H7 (cell line): Measurements from ENCODE around the gene TNP1. TPM values are rescaled to one million over a fixed set of nuclear protein-coding genes. Genes with fewer than 3 reads are reported as not detected.

ENCODE experiments used
- DNase-seq: peaks from one replicate; pipeline ENCODE4 v3.0.0; 2012
- H3K27me3 ChIP-seq: 2 replicates; pipeline ENCODE4 v1.6.0; 2011; ENCODE audit warnings: mild to moderate bottlenecking, low read length; ENCODE audit not compliant: control insufficient read depth, insufficient read depth
- H3K36me3 ChIP-seq: replicated peaks from 2 replicates; pipeline ENCODE4 v1.5.1; 2011; ENCODE audit warnings: low read length; ENCODE audit not compliant: control insufficient read depth, insufficient read depth
- H3K4me3 ChIP-seq: 2 replicates; pipeline ENCODE4 v1.5.1; 2011; ENCODE audit warnings: low read depth, mild to moderate bottlenecking, control low read depth, low read length, moderate library complexity; ENCODE audit not compliant: insufficient read depth
- total RNA-seq: library from RNA; depleted of rRNA; stranded (reverse); fragments of >200 nt; shearing (Covaris generic); gene quantifications from 2 replicates; pipeline ENCODE4 v1.2.3, GENCODE V29; 2014

The TNP1 gene
- total RNA-seq, 1 experiment from 2014 or later = not detected

DNA sequence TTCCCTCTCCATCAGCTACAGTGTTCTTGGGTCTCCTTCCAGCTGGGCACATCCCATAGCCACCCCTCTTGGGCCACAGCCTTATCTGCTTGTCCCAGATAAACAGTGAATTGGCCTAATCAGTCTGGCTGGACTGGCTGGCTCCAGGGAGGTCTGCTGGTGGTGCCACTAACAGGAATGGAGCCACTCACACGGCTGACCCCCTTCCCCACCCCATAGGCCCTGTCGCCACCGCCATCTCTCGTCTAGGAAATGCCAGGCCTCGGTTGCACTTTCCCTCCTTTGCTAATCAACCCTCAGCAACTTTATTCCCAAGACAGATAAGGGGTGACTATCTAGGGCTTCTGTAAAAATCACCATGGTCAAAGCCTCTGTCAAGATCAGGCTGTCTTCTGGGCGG, 23.0 kb upstream of the TNP1 start:
- DNase-seq = no peak
- no peaks in the 10 kb centered on the region for H3K27me3 ChIP-seq
- H3K4me3 ChIP-seq = no peak overlapping the region
- no peaks in the 10 kb centered on the region for H3K36me3 ChIP-seq

DNA sequence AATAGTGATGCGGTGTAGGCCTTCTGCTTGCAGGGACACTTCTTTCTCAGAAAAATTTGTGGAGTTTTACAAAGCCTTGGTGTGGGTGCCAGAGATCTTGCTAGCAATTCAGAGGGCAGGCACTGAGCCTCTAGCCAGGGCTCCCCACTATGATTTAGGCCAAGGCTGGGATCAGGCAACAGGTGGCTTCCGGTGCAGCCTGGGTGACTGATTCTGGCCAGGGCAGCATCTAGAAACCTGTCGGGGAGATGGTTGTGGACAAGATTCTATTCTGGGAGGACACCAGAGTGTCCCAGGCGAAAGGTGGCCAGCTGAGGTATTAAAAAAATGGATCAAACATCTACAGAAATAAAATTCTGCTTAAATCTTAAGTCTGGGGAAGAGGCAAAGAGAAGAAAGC, 21.5 kb upstream of the TNP1 start:
- H3K27me3 ChIP-seq = no peaks in the 10 kb centered on the region
- no peaks in the 10 kb centered on the region for H3K36me3 ChIP-seq
- no peak overlapping the region for H3K4me3 ChIP-seq
- DNase-seq = no peak

DNA sequence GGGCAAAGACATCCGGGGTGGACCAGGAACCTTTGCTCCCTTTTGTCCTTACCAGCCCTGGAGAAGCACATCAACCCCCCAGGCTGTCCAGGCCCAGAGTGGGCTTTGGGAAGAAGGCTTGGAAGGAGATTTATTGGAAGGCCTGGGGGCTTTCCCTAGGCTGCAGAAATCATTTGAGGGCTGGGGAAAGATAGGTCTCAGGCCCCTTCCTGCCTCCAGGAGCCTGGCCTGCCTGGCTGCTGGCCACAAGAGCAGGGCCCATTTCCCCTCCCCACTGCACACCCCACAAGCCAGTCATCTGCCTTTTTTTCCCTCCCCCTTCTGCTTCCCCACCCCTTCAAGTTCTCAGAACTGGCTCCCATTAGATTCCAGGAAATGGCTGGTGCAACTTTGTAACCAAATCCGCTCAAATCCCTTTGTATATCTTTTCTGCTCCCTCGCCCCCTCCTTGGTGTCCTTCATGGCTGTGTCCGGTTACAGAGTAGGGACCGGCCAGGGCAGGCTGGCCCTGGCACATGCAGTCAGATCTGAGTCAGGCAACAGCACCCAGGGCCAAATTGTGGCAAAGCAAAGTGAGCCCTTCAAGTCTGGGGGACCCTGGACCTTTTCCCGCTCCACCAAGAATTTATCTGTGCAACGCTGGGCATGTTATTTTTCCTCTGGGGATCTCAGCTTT, 20.8 kb upstream of the TNP1 start:
- no peak for DNase-seq
- Histone ChIP-seq H3K36me3 (no peaks in the 10 kb centered on the region), H3K27me3 (no peaks in the 10 kb centered on the region), H3K4me3 (no peak overlapping the region)

DNA sequence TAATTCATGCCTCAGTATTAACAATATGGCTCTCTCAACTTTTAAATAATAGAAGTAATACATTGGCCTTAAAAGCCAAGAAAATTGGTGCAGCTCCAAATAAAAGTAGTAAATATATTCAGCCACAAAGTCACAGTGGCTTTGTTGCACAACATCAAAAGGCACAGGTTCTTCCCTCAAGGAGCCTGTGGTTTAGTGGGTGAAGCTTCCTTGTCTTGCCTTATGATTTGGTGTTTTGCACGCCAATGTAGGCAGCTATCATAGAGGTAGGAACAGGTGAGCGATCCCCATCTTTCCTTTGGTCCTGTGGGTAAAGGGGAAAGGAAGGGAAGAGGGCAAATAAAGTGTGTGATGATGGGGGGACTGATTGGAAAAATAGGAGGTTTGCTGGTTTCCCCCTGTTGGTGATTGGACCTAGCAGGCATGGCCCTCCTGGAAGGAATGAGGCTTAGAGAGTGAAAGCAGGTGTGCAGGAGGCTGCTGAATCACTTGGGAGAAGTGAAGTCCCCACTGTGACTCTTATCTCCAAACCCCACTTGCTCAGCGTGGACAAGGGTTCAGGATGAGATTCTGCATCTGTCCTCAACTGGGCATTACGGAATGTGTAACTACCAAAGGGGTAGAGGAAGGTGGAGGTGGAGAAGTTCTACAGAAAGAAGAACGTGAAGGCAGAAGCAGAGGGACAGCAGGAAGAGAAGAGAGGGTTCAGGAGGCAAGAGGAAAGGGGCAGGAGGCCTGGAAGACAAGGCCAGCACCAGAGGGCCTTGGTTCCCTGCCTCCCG, 20.1 kb upstream of the TNP1 start:
- Histone ChIP-seq H3K27me3 (no peaks in the 10 kb centered on the region), H3K36me3 (no peaks in the 10 kb centered on the region), H3K4me3 (no peak overlapping the region)
- DNase-seq = no peak

DNA sequence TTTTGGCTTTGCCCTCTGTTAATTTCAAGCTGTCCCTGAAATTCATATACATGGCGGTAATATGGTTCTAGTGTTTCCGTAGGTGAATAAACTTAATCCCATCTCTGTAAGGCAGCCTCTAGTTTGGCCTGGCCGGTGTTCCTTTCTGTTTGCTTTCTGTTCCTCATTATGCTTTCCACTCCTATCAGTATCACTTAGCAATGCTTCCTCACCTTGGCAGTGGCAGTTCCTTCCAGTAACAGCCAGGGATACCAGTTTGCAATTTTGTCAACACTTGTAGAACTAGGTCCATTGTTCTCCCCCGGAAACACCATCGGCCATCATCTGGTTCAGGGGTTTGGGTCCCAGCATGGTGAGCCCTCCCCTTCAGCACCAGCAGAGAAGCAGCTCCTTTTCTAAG, 18.2 kb upstream of the TNP1 start:
- H3K36me3 ChIP-seq = no peaks in the 10 kb centered on the region
- H3K4me3 ChIP-seq = no peak overlapping the region
- DNase-seq = no peak
- H3K27me3 ChIP-seq = no peaks in the 10 kb centered on the region

DNA sequence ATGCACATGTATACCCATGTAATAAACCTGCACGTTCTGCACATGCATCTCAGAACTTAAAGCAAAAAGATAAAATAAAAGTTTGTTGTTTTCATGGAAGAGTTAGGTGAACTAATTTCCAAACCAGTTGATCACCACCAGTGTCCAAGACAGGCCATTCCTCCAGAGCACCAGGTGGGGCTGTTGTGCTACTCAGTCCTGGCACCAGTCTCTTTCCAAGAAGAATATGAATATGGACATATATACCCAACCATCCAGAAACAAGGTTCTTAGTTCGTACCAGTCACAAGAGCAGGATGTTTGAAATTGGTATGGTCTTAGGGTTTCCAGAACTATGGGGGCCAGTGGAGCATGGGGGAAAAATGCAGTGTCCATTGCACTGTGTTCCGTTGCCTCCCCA, 17.2 kb upstream of the TNP1 start:
- DNase-seq = no peak
- Histone ChIP-seq H3K36me3 (no peaks in the 10 kb centered on the region), H3K27me3 (no peaks in the 10 kb centered on the region), H3K4me3 (no peak overlapping the region)

DNA sequence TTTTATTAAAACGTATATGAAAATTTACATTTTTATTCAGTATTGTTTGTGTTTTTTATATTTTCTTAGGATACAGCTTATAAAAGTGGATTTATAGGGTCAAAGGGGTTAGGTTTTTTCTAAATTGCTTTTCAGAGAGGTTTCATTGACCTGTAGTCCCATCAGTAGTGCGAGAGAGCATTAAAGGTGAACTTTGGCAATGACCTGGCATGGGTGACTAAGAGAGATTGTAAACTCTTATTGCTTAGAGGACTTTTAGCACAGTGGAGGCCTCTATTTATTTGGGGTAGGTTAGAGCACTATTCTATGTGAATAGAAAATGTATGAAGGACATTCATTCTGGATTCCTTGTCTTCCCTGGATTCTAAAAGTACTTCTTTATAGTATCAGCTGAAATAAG, 16.0 kb upstream of the TNP1 start:
- Histone ChIP-seq H3K27me3 (no peaks in the 10 kb centered on the region), H3K36me3 (no peaks in the 10 kb centered on the region), H3K4me3 (no peak overlapping the region)
- no peak for DNase-seq

DNA sequence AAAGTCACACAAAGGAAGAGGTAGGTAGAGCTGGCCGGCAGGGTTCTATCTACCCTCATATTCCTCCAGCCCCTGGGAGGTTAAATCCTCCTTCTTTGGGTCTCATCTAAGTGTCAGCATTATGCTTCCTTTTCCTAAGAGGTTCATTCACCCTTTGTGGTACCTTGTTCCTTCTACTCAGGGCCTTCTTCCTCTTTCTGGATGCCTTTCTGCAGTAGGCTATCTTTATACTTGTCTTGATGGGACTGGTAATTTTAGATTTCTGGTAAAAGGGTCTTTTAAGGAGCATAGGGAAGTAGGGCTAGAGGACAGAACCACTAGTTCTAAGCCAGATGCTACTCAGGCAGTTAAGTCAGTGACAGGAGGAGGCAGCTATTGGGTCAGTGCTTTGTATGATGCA, 13.7 kb upstream of the TNP1 start:
- Histone ChIP-seq H3K4me3 (no peak overlapping the region), H3K36me3 (no peaks in the 10 kb centered on the region), H3K27me3 (no peaks in the 10 kb centered on the region)
- DNase-seq = no peak

DNA sequence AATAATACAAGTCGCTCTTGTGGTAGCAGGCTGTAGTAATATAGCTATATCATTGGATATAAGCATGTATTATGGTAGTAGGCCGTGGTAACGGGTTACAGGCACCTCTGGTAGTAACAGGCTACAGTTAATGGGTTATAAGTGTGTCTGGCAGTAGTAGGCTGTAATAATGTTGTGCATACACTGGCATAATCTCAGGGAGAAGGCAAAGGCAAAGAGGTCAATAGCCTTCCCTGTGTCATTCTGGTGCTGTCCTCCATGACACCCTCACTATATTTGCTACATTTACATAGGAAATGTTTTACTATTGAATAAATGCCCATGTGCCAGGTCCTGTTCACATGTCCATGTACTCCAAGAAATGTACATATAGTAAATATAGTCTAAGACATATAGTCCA, 12.8 kb upstream of the TNP1 start:
- no peak overlapping the region for H3K4me3 ChIP-seq
- H3K27me3 ChIP-seq = no peaks in the 10 kb centered on the region
- DNase-seq = no peak
- H3K36me3 ChIP-seq = no peaks in the 10 kb centered on the region

DNA sequence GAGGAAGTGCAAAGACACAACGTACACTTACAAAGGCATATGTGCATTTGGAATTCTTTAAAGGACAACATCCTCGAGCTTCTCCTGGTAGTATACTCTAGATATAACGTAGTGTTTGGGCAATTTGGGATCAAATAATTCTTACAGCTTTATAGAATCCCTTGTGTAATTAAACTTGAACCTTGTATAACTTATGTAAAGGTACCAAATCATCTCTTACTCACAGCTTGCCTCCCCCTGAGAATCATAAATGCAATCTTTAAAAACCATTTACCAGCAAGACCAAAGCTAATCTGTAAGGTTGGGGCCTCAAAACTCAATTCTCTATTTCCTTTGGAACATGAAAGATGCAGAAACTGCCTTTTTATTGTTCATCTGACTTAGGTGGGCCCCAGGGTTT, 12.2 kb upstream of the TNP1 start:
- no peaks in the 10 kb centered on the region for H3K36me3 ChIP-seq
- no peak overlapping the region for H3K4me3 ChIP-seq
- no peaks in the 10 kb centered on the region for H3K27me3 ChIP-seq
- no peak for DNase-seq

DNA sequence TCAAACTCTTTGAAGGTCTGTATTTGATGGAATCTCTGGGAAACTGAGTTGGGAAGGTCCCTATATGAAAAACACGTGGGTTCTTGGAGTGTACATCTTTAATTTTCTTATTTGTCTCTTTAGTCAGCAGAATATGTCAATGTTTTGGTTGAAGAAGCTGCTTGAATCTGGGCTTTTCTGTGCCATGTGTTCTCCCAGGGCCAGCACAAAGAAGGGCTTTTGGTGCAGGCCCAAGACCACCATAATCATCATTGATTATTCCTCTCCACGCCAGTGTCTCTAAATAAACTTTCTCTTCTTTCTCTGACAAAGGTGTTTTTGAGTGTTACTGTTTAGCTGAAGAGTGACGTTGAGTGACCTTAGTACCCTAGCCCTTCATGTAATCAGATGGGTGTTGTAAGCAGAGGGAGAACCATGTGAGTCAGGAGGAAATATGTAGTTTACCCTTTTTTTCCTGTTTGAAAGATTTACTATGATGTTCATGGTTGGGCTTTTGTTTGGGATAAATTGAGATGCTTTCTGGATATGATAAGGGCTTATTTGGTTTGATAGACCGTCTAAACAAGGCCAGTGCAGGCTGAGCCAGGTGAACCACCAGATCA, 11.6 kb upstream of the TNP1 start:
- no peak for DNase-seq
- no peaks in the 10 kb centered on the region for H3K27me3 ChIP-seq
- no peak overlapping the region for H3K4me3 ChIP-seq
- no peaks in the 10 kb centered on the region for H3K36me3 ChIP-seq

DNA sequence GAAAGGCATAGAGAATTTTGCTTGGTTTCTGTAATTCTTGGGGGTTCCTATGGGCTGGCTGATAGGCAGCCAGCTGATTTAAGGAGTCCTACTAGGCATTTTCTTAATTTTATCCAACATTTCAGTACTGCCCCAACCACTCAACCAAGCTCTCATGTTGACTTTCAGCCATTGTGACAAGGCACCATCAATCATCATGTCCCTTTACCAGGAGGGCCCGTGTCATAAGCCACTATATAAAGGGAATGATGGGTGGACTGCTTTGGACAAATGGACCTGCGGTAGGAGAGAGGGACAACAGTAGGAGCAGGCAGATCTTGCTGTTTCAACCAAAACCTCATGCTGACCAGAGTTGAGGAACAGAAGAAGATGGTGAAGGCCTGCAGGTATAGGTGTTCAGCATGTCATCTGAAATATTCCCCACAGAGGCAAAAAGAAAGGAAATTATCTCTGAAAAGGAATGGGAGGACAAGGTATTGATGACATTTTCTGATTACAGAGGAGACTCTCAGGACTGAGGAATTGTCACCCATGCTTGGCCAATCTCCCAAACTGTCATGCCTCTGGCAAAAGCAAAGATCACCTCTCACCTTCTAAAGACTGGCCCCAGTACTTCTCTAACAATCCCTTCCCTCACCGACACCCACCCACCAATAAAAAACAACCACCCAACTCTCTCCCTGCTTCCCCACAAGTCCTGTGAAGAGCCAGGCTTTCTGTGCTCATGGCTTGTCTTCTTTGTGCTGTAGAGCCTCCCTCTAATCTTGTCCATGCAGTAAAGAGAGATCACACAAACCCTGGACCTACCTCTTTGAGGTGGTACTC, 10.9 kb upstream of the TNP1 start:
- DNase-seq = no peak
- Histone ChIP-seq H3K36me3 (no peaks in the 10 kb centered on the region), H3K27me3 (no peaks in the 10 kb centered on the region), H3K4me3 (no peak overlapping the region)

DNA sequence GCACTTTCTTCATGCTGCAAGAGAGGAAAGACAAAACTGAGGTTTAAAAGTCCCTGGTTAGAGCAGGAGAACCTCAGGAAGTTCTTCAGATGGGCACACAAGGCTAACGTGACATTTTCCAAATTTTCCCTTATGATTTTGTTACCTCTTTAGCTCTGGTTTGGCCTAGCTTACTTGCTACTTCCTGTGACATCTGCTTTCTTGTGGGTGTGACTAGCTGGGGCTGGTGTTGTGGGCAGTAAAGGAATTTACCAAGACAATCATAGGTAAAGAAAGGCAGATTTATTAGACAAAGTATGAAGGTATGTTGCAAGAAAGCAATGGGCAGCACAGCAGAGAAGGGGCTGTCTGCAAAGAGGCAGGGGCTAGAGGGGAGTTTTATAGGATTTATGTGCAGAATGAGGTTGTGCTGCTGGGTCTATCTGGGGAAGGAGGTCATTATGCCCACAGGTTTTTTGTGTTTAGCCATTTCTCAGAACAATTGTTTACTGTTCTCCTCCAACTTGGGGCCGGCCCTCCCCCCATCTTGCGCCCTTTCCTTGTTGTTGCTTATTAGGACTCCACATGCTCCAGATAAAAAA, 6.7 kb upstream of the TNP1 start:
- no peaks in the 10 kb centered on the region for H3K27me3 ChIP-seq
- no peaks in the 10 kb centered on the region for H3K36me3 ChIP-seq
- no peak for DNase-seq
- H3K4me3 ChIP-seq = no peak overlapping the region

DNA sequence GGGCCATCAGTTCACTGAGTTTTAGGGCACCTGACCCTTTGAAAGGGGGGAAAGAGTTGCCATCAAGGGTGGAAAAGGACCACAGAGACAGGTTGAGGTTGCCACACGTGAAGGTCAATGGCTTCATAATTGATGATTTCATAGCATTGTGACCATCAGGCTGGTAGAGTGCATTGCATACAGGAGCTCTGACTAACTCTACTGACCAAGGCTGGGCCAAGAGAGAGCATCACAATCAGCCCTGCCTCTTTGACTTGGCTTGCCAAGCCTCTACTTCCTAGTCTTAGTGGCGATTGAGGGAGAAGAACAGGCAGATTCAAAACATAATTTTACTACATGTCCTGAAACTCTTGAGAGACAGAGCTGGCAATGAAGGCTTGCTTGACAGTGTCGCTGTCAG, 5.8 kb upstream of the TNP1 start:
- Histone ChIP-seq H3K4me3 (no peak overlapping the region), H3K27me3 (no peaks in the 10 kb centered on the region), H3K36me3 (no peaks in the 10 kb centered on the region)
- no peak for DNase-seq
